ENCODE measurements around the gene JAKMIP3.
A peak's percentile ranks its signal among the peaks of the same experiment; 100 is the strongest.

The JAKMIP3 gene

GRCh38 chr10:132065491-132066105 is at the start of gene JAKMIP3:
JAKMIP3 (plus strand) TSS chr10:132065946; CDS start chr10:132104809, 38,863 bp downstream.
- peak; percentile 94 for DNase-seq (ENCODE audit: low spot score)

DNA sequence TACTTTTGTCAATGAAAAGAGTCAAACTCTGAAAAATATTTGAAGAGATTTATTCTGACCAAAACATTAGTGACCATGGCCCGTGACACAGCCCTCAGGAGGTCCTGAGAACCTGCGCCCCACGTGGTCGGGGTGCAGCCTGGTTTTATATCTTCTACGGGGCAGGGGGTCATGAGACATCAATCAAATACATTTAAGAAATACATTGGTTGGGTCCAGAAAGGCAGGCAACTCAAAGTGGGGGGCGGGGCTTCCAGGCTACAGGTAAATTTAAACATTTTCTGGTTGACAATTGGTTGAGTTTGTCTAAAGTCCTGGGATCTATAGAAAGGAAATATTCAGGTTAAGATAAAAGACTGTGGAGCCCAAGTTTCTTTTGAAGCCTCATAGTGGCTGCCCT is 49.2 kb upstream of the JAKMIP3 start:
- DNase-seq (ENCODE audit: low spot score), result no peak

DNA sequence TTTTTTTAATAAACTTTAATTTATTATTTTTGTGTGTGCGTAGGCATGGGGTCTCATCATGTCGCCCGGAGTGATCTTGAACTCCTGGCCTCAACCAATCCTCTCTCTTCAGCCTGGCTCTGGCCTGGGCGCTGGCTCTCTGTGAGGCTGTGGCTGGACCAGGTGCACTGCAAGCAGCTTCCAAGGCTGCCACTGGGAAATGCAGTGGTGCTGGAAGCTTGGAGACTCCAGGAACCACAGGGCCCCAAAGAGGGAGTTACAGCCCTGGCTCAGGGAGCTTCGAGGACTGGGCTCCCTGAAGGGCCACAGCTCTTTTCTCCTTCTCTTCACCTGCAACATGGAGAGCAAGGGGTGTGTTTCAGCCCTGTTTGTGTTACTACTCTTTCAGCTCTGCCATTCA is 47.3 kb upstream of the JAKMIP3 start:
- DNase-seq (ENCODE audit: low spot score), result no peak

DNA sequence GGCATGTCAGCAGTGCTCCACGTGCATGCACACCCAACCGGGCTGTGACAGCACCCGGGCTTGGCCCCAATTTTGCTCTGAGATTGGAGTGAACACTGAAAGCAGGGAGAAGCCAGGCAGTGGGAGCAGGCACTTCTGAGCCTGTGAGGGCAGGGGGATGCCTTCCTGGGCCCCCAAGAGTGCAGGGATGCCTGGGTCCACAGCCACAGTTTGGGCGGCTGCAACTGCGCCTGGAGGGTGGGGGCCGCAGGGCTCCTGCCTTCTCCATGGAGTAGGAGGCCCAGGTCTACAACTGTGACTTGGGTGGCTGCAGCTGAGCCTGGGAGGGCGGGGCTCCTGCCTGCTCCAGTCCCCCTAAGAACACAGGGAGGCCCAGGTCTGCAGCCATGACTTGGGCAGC is 46.4 kb upstream of the JAKMIP3 start:
- DNase-seq (ENCODE audit: low spot score), result no peak

DNA sequence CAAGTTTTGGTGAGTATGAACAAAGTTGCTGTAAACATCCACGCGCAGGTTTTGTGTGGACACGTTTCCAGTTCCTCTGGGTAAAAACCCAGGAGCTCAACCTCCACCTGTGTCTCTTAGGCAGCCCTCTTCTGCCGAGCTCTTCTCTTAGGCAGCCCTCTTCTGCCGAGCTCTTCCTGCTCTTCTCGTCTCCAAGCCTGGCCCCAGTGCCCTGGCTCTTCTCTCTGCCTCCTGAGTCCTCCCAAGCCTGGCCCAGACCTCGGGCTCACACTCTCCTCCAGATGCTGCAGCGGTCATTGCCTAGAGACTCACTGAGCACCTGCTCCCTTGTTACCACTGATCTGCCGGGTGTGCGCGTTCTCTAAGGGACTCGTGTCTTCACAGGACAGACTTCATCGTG is 45.3 kb upstream of the JAKMIP3 start:
- DNase-seq (ENCODE audit: low spot score), result no peak

GRCh38 chr10:132021046-132021445 is 44.7 kb upstream of the JAKMIP3 start:
- no peak for DNase-seq (ENCODE audit: low spot score)

DNA sequence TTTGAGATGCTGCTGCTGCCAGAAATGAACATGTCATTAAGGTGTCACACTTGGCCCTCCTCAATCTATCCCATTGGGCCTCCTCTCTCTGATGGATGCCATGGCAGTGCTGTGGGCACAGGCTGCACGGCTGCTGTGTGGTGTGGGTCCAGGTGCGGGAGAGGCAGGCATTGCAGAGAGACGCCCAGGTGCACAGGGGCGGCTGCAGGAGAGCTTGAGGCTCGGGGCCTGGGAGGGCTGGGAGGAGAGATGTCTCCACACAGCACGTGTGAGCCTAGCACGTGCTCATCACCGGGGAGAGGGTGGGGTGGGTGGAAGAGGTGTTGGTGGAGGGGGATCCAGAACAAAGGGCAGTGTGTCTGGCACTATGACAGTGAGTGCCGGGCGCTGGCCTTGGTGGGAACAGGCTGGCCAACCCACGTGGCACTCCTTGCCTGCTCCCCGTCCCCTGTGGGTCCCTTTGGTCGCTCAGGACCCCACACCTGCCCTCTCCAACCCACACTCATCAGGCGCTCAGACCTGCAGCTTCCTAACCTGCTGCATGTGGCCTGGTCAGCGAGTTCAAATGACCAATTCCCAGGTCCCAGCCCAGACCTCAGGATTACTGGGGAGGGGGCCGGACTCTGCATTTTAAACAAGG is 44.1 kb upstream of the JAKMIP3 start:
- DNase-seq (ENCODE audit: low spot score), result no peak

DNA sequence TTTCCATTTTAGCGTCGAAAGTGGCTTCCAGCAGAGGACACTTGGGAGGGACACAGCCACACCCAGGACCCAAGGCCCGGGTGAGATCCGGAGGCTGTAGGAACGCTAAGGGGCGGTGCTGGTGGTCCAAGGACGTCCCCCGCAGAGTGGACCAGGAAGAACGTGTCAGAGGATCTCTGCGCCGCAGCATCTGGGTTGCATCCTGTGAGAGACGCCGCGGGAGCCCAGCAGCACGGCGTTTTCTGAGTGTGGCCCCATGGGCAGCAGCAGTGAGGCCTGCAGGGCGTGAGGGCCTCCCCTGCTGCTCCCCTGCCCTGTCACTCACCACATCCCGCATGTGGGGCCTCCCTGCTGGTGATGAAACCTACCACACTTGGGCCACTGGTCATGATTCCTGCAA is 43.5 kb upstream of the JAKMIP3 start:
- no peak for DNase-seq (ENCODE audit: low spot score)

DNA sequence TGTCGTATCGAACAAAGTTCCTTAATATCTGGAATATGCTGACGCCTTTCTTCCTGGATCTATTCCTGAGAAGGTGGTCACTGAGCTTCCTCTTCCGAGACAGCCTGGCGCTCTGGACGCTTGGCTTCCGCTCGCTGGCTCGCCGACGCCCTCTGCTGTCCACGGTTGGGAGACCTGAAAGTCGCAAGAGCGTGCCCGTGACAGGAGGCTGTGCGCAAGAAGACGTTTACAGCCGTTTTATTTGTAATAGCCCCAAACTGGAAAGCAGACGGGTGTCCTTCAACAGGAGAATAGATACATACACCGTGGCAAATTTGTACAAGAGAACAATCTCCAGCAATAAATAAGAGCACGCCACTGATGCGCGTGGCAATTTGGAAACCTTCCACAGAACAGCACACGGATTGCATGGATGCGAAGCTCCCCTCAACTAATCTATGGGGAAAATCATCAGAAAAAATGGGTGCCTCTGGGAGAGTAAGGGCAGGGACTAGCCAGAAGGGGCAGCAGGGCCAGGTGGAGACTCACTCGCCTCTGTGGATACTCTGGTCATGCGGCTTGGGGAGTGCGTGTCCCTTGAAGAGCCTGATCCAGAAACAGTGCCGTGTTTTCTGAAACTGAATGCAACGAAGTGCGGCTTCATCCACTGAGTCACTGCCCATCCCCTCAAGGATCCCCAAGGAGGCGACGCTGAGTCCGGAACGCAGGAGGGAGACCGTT is 42.5 kb upstream of the JAKMIP3 start:
- DNase-seq (ENCODE audit: low spot score), result peak; percentile 87

DNA sequence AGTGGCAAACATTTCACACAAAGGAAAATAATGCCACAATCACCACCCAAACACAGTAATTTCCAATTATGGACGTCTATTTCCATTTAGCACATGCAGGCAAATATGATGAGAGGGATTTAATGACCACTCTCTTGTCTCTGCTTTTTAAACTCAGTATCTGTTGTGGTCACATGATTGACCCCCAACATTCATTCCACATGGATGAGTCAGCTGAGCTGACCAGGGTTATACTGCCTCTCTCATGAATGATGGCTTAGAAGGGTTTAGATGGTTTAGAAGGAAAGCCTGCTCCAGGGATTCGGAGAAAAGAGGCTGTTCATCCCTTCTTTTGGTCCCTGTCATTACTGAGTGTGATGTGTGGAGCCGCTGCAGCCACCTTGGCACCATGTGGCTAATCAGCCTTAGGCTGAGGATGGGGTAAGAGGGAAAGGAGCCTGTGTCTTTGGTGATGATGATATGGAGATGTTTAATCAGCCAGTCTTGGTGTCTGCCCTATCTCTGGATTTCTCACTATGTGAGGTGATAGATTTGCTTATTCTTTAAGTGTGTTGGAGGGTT is 38.2 kb upstream of the JAKMIP3 start:
- peak; percentile 25 for DNase-seq (ENCODE audit: low spot score)

- no peak for DNase-seq (ENCODE audit: low spot score)
These were observed 37.0 kb upstream of the JAKMIP3 start for GRCh38 chr10:132028706-132029105.

DNA sequence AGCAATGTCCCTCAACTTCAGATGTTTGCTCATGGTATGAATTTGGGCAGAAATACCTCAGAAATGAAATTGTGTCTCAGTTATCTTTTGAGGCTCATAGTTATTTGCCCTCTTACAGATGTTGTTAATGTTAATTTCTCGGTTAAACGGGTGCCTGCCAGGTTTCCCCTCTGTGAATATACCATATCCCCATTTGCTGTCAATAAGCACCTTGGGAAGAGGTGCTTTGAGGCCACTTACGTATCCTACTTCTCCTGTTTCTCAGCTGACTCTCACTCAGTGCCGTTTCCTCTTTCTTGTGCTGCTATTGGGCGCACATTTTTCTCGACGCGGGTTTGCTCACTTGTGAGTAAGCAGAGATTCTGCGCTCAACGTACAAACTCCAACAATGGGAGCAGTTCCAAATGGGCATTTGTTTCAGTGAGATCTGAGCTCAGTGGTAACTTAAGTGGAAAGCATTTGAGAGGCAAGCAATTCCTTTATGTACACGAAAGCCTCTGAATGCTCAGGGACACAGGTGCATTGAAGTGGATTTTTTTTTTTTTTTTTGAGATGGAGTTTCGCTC is 34.8 kb upstream of the JAKMIP3 start:
- DNase-seq (ENCODE audit: low spot score), result no peak

- DNase-seq (ENCODE audit: low spot score), result no peak
These were observed 32.1 kb upstream of the JAKMIP3 start for GRCh38 chr10:132033632-132034031.

DNA sequence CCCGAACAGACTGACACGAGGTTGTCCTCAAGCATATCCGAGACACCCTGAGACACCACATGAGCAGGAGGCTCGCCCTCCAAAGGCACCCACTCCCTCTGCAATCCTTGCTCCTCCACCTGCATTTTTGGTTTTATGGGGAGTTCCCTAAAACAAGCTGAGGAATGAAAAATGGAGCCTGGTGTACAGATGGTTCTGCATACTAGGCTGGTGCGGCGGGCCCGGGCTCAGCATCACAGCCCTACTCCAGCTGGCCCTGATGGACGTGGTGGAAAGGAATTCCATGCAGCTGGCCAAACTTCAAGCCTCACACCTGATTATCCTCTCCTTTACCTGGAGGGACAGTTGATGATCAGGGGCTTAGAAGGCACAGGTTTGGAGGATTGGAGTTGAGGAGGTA is 30.3 kb upstream of the JAKMIP3 start:
- no peak for DNase-seq (ENCODE audit: low spot score)

- peak; percentile 35 for DNase-seq (ENCODE audit: low spot score)
These were observed 29.4 kb upstream of the JAKMIP3 start for GRCh38 chr10:132036153-132036886.

DNA sequence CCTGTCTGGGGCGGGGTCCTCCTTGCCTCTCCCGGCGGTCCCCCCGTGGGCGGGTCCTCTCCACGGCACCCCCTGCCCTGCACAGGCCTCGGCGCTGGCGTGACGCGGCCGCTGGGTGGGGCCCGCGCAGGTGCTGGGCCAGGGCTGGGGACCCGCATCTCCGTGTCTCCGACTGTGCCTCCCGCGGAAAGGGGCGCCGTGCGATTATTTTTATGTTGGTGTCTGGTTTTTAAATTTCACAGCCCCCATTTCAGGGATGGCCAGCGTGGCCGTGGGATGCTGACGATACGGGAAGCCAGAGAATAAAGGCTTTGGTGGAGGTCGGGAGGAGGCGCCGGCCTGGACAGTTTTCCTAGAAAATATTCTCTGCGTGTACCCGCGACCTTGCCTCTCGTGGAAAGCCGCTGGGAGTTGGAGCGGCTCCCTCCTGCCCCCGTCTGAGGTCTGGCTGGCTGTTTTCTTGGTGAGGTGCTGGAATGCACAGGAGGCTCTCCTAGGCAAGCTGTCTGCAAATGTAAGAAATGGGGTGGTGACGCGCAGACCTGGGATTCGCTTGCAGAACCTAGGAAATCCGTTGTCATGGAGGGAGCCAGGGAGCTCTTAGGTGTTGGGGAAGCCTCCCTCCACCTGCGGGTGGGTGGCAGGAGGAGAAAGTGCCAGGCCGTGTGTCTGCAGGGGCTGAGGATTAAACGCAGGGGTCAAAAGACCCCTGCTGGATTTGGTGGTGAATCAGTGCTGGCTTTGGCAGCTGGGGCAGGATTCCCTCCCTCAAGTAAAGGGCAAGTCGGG is 28.7 kb upstream of the JAKMIP3 start:
- no peak for DNase-seq (ENCODE audit: low spot score)

DNA sequence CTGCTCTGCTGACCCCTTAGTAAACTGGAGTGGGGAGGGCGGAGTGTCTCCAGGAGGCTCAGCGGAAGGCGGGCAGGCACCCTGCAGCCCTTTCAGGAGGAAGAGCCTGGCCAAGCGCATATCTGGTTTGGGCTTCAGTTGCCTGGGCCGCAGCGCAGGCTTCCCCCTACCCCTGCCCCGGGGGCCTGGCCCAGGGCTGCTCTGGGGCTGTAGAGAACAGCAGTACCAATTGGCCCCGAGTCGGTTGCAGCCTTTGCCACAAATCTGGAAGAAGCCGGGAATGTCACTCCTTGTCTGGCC is 28.1 kb upstream of the JAKMIP3 start:
- DNase-seq (ENCODE audit: low spot score), result no peak

- DNase-seq (ENCODE audit: low spot score), result no peak
These were observed 26.4 kb upstream of the JAKMIP3 start for GRCh38 chr10:132039371-132039770.

GRCh38 chr10:132040046-132040445 is 25.7 kb upstream of the JAKMIP3 start:
- DNase-seq (ENCODE audit: low spot score), result no peak

- no peak for DNase-seq (ENCODE audit: low spot score)
These were observed 24.4 kb upstream of the JAKMIP3 start for GRCh38 chr10:132041340-132041739.
